Left colon (tissue), 2 donors: Measurements from ENCODE around the gene MACROH2A1. TPM values are rescaled to one million over a fixed set of nuclear protein-coding genes. Genes with fewer than 3 reads are reported as not detected.

Source experiments
- ATAC-seq: fragments of 200-7000 bp; cut with Tn5 transposase; one replicate; pipeline ENCODE4 v1.9.1; 2020; ENCODE audit warnings: mild to moderate bottlenecking, moderate library complexity
- DNase-seq, 2 donors: peaks; one replicate each; pipeline ENCODE4 v3.0.0-alpha.2; 2020
- intact Hi-C, 2 donors: fragments of 100-400 bp; cut with DNase I in 1 of 2; cut with micrococcal nuclease in 1 of 2; formaldehyde crosslinking; loops; one replicate each; pipeline versions ENCODE4 v1.11.2 to v1.14.0; 2022; cut with DNase I, micrococcal nuclease
- total RNA-seq, 2 donors: library from RNA; stranded (reverse); fragmentation: NEBNext Ultra II Directional; extraction: Animal tissue kit (Norgen Biotek cat#: 25700); gene quantifications; one replicate each; pipeline ENCODE4 v1.2.1, GENCODE V29; 2021
- donor health status: DM: no; HTN: no; CAD: no.
- donor health status: DM: yes; HTN: yes; CAD: no.

MACROH2A1 gene
- total RNA-seq, 2 donors from 2014 or later = 212 to 216 TPM

- ATAC-seq (no peak), DNase-seq (no peak)
- intact Hi-C loops = no loop called here
Measured at GRCh38 chr5:135326296-135327254, 72.5 kb downstream of the MACROH2A1 start.

GRCh38 chr5:135324897-135325650 is 74.0 kb downstream of the MACROH2A1 start:
- peak; percentile 28 for ATAC-seq
- intact Hi-C loops = no loop called here
- DNase-seq = peak in 1 of 2 donors; percentile 22

- intact Hi-C loops = no loop called here
- ATAC-seq (no peak), DNase-seq (no peak)
Measured at GRCh38 chr5:135324160-135324559, 74.9 kb downstream of the MACROH2A1 start.

DNA sequence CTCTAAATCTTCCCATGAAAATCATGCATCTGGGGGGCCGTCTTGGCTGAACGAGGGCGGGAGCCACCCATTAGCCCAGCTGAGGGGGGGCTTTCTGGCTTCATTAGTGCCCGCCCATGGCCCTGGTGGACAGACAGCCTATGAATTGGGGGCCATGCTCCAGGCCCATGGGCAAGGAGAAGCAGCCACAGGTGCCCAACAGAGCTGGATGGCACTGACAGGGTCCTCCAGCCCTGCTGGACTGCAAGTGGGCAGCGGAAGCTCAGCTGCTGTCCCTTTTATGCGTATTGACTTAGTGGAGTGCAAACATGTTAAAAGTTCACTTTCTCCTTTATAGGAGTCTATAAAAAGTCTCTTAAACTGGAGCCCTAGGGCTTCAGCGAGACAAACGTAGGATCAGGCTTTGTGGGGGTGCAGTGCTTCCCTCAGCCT is 75.3 kb downstream of the MACROH2A1 start:
- intact Hi-C loops = no loop called here
- peak in 1 of 2 donors; percentile 35 for DNase-seq

GRCh38 chr5:135323227-135323626 is 75.8 kb downstream of the MACROH2A1 start:
- ATAC-seq (no peak), DNase-seq (no peak)
- intact Hi-C loops = no loop called here

More for the DNA sequence above, 75.3 kb downstream of the MACROH2A1 start:
- peak; percentile 86 for ATAC-seq

DNA sequence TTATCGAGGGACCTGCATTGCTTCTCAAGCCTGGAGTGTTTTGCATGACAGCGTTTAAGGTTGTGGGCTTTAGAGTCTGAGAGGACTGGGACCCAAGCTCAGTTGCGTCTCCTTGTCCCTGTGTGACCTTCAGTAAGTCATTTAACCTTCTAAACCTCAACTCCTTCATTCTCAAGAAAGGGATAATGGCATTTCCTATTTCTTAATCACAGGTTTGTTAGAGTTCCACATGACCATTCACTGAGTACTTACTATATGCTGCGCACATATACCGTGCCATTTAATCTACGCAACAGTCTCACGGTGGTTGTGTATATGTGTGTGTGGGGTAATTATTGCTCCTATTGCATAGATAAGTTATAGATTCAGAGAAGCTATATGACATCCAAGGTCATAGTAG is 76.3 kb downstream of the MACROH2A1 start:
- DNase-seq (no peak), ATAC-seq (no peak)
- intact Hi-C loops = no loop called here

GRCh38 chr5:135322271-135322670 is 76.8 kb downstream of the MACROH2A1 start:
- DNase-seq = no peak
- ATAC-seq = no peak
- intact Hi-C loops = no loop called here

- ATAC-seq = no peak
- intact Hi-C loops = no loop called here
- no peak for DNase-seq
Measured at GRCh38 chr5:135320718-135321484, 78.1 kb downstream of the MACROH2A1 start.

DNA sequence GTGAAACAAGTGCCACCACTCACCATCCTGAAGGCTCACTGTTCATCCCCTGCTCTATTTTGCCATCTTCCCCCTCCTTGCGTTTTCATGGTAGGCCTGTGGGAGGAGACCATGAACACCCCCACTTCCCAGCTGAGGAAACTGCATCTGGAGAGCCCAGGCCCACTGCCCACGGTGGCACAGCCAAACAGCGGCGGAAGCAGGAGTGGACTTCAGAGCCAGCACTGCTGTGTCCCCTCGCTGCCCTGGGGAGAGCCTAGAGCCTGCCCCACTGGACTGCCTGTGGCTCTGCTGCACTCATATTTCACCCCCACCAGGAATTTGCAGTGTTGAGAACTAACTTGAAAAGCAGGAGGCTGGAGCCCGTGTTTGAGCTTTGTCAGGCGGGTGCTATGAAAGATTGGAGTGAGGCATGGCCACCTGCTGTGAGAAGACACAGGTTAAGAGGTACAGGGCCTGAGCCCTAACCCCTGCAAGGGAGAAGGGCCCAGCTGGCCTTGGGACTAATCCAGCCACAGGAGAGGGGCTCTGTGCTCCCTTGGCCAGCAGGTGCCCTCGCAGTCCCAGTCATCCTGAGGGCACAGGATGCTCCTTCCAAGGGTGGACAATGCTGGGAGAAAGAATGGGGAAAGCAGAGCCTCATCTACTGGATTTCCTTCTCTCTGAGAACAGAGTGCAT is 79.0 kb downstream of the MACROH2A1 start:
- intact Hi-C loops = no loop called here
- DNase-seq (no peak), ATAC-seq (peak; percentile 36)

DNA sequence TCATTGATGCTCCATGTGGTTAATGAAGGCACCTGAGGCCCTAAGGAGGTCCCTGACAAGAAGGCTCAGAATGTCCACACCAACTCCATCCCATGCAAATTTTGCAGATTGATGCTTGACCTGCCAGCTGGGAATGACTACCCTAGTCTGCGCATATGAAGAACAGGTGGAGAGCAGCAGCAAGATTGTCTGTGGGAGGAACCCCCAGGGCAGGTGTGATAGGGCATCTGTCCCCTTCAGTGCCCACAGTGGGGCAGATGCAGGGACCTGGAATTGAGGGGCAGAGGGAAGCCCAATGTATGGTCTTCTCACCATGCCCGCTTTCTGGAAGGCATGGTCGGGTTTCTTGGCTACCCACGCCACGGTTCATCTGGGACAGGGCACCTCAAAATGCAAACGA is 79.6 kb downstream of the MACROH2A1 start:
- intact Hi-C loops = no loop called here
- ATAC-seq (no peak), DNase-seq (no peak)

GRCh38 chr5:135318924-135319323 is 80.1 kb downstream of the MACROH2A1 start:
- ATAC-seq = no peak

DNA sequence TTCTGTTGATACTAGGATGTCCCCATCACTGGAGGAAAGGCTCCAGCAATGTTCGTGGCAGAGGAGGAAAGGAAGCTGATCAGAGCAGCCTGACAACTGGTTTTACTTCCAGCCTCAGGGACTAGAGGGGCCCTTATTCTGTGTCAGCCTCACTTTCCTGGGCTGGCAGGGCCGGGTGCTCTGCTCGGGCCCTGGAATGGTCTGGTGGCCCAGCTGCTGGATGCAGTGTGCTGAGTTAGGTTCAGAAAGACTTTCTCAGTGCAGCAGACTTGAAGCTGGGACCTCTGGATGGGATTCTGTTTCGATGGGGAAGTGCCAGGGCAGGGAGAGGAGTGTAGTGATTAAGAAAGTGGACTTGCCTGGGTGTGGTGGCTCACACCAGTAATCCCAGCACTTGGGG is 81.0 kb downstream of the MACROH2A1 start:
- ATAC-seq = no peak
- intact Hi-C loops = no loop called here
- no peak for DNase-seq

More at GRCh38 chr5:135318924-135319323, 80.1 kb downstream of the MACROH2A1 start:
- intact Hi-C loops = no loop called here
- DNase-seq = no peak

- intact Hi-C loops = no loop called here
- DNase-seq (no peak), ATAC-seq (no peak)
Measured at GRCh38 chr5:135317286-135317685, 81.7 kb downstream of the MACROH2A1 start.

DNA sequence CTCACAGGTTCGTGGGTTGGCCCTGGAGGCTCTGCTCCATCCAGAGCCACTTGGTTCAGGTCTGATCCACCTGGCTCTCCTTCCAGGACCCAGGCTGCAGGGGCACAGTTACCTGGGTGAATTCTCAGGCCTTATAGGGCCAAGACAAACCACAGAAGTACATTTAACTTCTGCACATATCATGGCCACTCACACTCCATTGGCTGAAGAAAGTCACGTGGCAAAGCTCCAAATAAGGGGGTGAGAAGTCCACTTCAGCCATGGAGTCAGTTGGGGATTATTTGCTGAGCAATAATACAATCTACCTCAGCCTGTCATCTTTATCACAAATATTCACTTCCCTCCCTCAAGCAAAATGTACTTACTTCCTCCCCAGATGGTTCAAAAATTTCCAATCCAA is 83.6 kb downstream of the MACROH2A1 start:
- DNase-seq (no peak), ATAC-seq (no peak)
- intact Hi-C loops = no loop called here

- DNase-seq (no peak), ATAC-seq (no peak)
- intact Hi-C loops = no loop called here
Measured at GRCh38 chr5:135313946-135314345, 85.1 kb downstream of the MACROH2A1 start.

DNA sequence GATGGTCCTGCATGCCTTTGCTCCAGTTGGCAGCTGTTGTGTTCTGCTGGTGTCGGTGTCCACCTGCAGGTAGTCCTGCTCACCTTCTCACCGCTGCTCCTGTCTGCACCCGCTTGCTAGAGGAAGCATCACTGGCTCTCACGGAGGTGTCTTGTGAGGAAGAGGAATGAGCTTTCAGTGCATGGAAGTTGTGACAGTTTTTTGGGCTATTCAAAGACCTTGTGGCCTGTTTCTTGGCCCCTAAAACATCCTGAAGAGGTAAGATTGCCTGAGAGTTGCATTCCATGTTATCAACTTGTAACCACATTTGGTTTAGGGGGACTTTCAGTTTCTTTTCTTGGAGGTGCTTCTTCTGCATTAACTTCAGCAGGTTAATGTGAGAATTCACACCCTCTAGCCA is 85.6 kb downstream of the MACROH2A1 start:
- DNase-seq (no peak), ATAC-seq (no peak)
- intact Hi-C loops = no loop called here

- DNase-seq (no peak), ATAC-seq (no peak)
- intact Hi-C loops = no loop called here
Measured at GRCh38 chr5:135312255-135312935, 86.6 kb downstream of the MACROH2A1 start.
